PC-9 (cell line): ENCODE results near the gene TIRAP. TPM values are rescaled to one million over a fixed set of nuclear protein-coding genes. Genes with fewer than 3 reads are reported as not detected.

Source experiments
- BruUV-seq: library from RNA; stranded (reverse); fragments of 400-500 nt; replicated peaks from 2 replicates; lab custom pipeline; 2021; lab: Mats Ljungman, UMichigan
- CTCF ChIA-PET: fragments of 300-600 bp; sonication (Branson Sonifier 250); formaldehyde crosslinking; loops from one replicate; lab custom pipeline; 2022; ENCODE audit warnings: antibody characterized with exemption; lab: Charles Lee
- POLR2A ChIA-PET: fragments of 300-600 bp; sonication (Branson Sonifier 250); formaldehyde crosslinking; loops from one replicate; lab custom pipeline; 2022; ENCODE audit warnings: antibody characterized with exemption; ENCODE audit not compliant: unreplicated experiment; lab: Charles Lee
- DNase-seq, 2 experiments: peaks; one replicate each; pipeline versions ENCODE4 v3.0.0 to v3.0.0-alpha.2; 2015 to 2022; ENCODE audit warnings: mixed read lengths in 1 of 2
- H2AFZ ChIP-seq: fragments of 200-600 bp; sonication (generic); 2 replicates; pipeline ENCODE4 v1.8.1; 2017; ENCODE audit warnings: antibody characterized with exemption
- H3F3A ChIP-seq: fragments of 200-600 bp; sonication (generic); 2 replicates; pipeline ENCODE4 v1.8.1; 2017; ENCODE audit warnings: antibody characterized with exemption, mild to moderate bottlenecking, low read depth; ENCODE audit not compliant: insufficient read depth
- H3K27ac ChIP-seq: fragments of 200-600 bp; sonication (generic); 2 replicates; pipeline ENCODE4 v1.6.1; 2016; ENCODE audit warnings: mixed run types
- H3K27me3 ChIP-seq: fragments of 200-600 bp; sonication (generic); 2 replicates; pipeline ENCODE4 v1.6.1; 2016; ENCODE audit warnings: low read depth, mixed run types; ENCODE audit not compliant: insufficient read depth
- H3K36me3 ChIP-seq: fragments of 200-600 bp; sonication (generic); 2 replicates; pipeline ENCODE4 v1.6.1; 2016; ENCODE audit warnings: low read depth, mixed run types
- H3K4me1 ChIP-seq: fragments of 200-600 bp; sonication (generic); replicated peaks from 2 replicates; pipeline ENCODE4 v1.6.1; 2016; ENCODE audit warnings: mixed run types; ENCODE audit not compliant: insufficient read depth
- H3K4me2 ChIP-seq: fragments of 200-600 bp; sonication (generic); 2 replicates; pipeline ENCODE4 v1.6.1; 2017; ENCODE audit warnings: mixed run types
- H3K4me3 ChIP-seq: fragments of 200-600 bp; sonication (generic); 2 replicates; pipeline ENCODE4 v1.6.1; 2016; ENCODE audit warnings: mixed run types
- H3K79me2 ChIP-seq: fragments of 200-600 bp; sonication (generic); 2 replicates; pipeline ENCODE4 v1.6.1; 2017; ENCODE audit warnings: low read depth, mixed run types
- H3K9me2 ChIP-seq: fragments of 200-600 bp; sonication (generic); 2 replicates; pipeline ENCODE4 v1.8.1; 2017; ENCODE audit warnings: mild to moderate bottlenecking; ENCODE audit not compliant: insufficient read depth
- H3K9me3 ChIP-seq: fragments of 200-600 bp; sonication (generic); 2 replicates; pipeline ENCODE4 v1.8.1; 2016; ENCODE audit warnings: low read depth; ENCODE audit not compliant: insufficient read depth
- H4K20me1 ChIP-seq: fragments of 200-600 bp; sonication (generic); 2 replicates; pipeline ENCODE4 v1.8.1; 2017; ENCODE audit not compliant: insufficient read depth
- CTCF ChIP-seq: fragments of 200-600 bp; sonication (generic); conservative IDR thresholded peaks from 2 replicates; pipeline ENCODE4 v1.6.1; 2017; ENCODE audit warnings: mixed run types, antibody characterized with exemption, mild to moderate bottlenecking, moderate library complexity
- EZH2 ChIP-seq: fragments of 200-600 bp; sonication (generic); IDR thresholded peaks from 2 replicates; pipeline ENCODE4 v1.8.0; 2017; ENCODE audit warnings: antibody characterized with exemption, low read depth
- intact Hi-C: fragments of 100-400 bp; cut with micrococcal nuclease; formaldehyde crosslinking; loops from one replicate; pipeline ENCODE4 v1.10.0; 2022; ENCODE audit not compliant: unreplicated experiment
- total RNA-seq: library from RNA; stranded (reverse); gene quantifications from 2 replicates; pipeline ENCODE4 v1.2.3, GENCODE V29; 2021

Gene TIRAP
- total RNA-seq, 1 experiment from 2014 or later, result 12.7 TPM

GRCh38 chr11:126317432-126317755 lies 34.5 kb downstream of the TIRAP start:
- H3F3A ChIP-seq, result no peaks in the 10 kb centered on the region
- intact Hi-C loops, result no loop called here
- no peak overlapping the region for H3K27ac ChIP-seq
- no TSS peak for BruUV-seq
- ChIA-PET POLR2A (no interaction called here), CTCF (no interaction called here)
- H3K4me1 ChIP-seq, result no peaks in the 10 kb centered on the region
- H2AFZ ChIP-seq, result no peak overlapping the region
- no peak overlapping the region for H3K4me2 ChIP-seq
- no peaks in the 10 kb centered on the region for H3K9me2 ChIP-seq
- no peaks in the 10 kb centered on the region for H3K27me3 ChIP-seq
- H3K9me3 ChIP-seq, result no peaks in the 10 kb centered on the region
- no peak for DNase-seq
- TF ChIP-seq EZH2 (no peak), CTCF (no peak)
- 0 out of 2 replicates have a peak, but pooled peaks cover 8% of the 10 kb centered on the region for H3K36me3 ChIP-seq
- H3K79me2 ChIP-seq, result no peaks in the 10 kb centered on the region
- no peaks in the 10 kb centered on the region for H4K20me1 ChIP-seq
- no peak overlapping the region for H3K4me3 ChIP-seq

GRCh38 chr11:126317756-126318573 lies 35.1 kb downstream of the TIRAP start:
- Histone ChIP-seq H3K4me1 (no peaks in the 10 kb centered on the region), H3K36me3 (0 out of 2 replicates have a peak, but pooled peaks cover 8% of the 10 kb centered on the region), H3F3A (no peaks in the 10 kb centered on the region), H3K4me3 (no peak overlapping the region), H3K27me3 (no peaks in the 10 kb centered on the region), H3K9me2 (no peaks in the 10 kb centered on the region), H3K79me2 (no peaks in the 10 kb centered on the region), H4K20me1 (no peaks in the 10 kb centered on the region), H2AFZ (no peak overlapping the region), H3K27ac (no peak overlapping the region), H3K9me3 (no peaks in the 10 kb centered on the region), H3K4me2 (no peak overlapping the region)
- intact Hi-C loops, result no loop called here
- POLR2A ChIA-PET, result interaction anchor here (0.7 kb wide), 1 partner anchor 658 kb away, joined by 3 read pairs; no protein-coding TSS in a partner anchor
- BruUV-seq, result no TSS peak
- CTCF ChIA-PET, result no interaction called here
- DNase-seq, result no peak
- TF ChIP-seq EZH2 (no peak), CTCF (no peak)

- Histone ChIP-seq H3K9me3 (no peaks in the 10 kb centered on the region), H3K27me3 (no peaks in the 10 kb centered on the region), H3K79me2 (no peaks in the 10 kb centered on the region), H3F3A (no peaks in the 10 kb centered on the region), H2AFZ (no peak overlapping the region), H3K9me2 (no peaks in the 10 kb centered on the region), H3K4me2 (no peak overlapping the region), H4K20me1 (no peaks in the 10 kb centered on the region), H3K36me3 (0 out of 2 replicates have a peak, but pooled peaks cover 8% of the 10 kb centered on the region), H3K27ac (no peak overlapping the region), H3K4me3 (no peak overlapping the region), H3K4me1 (no peaks in the 10 kb centered on the region)
- BruUV-seq, result no TSS peak
- no peak for DNase-seq
- ChIA-PET CTCF (interaction anchor here (0.5 kb wide), 1 partner anchor 163 kb away, joined by 3 read pairs; no protein-coding TSS in a partner anchor), POLR2A (interaction anchor here (0.7 to 0.9 kb wide), 2 partner anchors 37 to 657 kb away, joined by 3 to 5 read pairs; partner anchors contain the start of gene ST3GAL4)
- intact Hi-C loops, result no loop called here
- TF ChIP-seq CTCF (no peak), EZH2 (no peak)
These were observed 35.9 kb downstream of the TIRAP start for GRCh38 chr11:126318574-126319373.
